NCI-H1694 (cell line): ENCODE measurements around the gene AGFG2.
A peak's percentile ranks its signal among the peaks of the same experiment; 100 is the strongest.
"Not testable (repeated sequence)": the region's sequence is repeated elsewhere in the genome, so short reads cannot be mapped to it uniquely, and the experiment has no call there.

Experiments used
- DNase-seq: peaks from one replicate; lab custom pipeline; 2025; lab: John Stamatoyannopoulos, UW

Gene AGFG2

GRCh38 chr7:100538654-100539435 lies at the start of gene AGFG2:
Gene AGFG2, plus strand, starts transcription at chr7:100539203. Its CDS starts 144 bp downstream, at chr7:100539347.
- peak; percentile 99 for DNase-seq

- peak; percentile 98 for DNase-seq
Observed at GRCh38 chr7:100489824-100490223, 49.2 kb upstream of the AGFG2 start.

- no peak for DNase-seq
Observed at GRCh38 chr7:100490483-100491191, 48.4 kb upstream of the AGFG2 start.

GRCh38 chr7:100491192-100491578 lies 47.8 kb upstream of the AGFG2 start:
- DNase-seq: no peak

GRCh38 chr7:100492738-100493475 lies 46.1 kb upstream of the AGFG2 start:
- DNase-seq: no peak

GRCh38 chr7:100493476-100494264 lies 45.3 kb upstream of the AGFG2 start:
- DNase-seq: no peak

GRCh38 chr7:100496509-100496908 lies 42.5 kb upstream of the AGFG2 start:
- DNase-seq: no peak

- not testable (repeated sequence) for DNase-seq
Observed at GRCh38 chr7:100500743-100501142, 38.3 kb upstream of the AGFG2 start.

- DNase-seq: not testable (repeated sequence)
Observed at GRCh38 chr7:100504031-100504430, 35.0 kb upstream of the AGFG2 start.

GRCh38 chr7:100504887-100505611 lies 34.0 kb upstream of the AGFG2 start:
- no peak for DNase-seq

GRCh38 chr7:100506356-100506923 lies 32.6 kb upstream of the AGFG2 start:
- DNase-seq: no peak

GRCh38 chr7:100509231-100509630 lies 29.8 kb upstream of the AGFG2 start:
- DNase-seq: peak; percentile 98

- no peak for DNase-seq
Observed at GRCh38 chr7:100510437-100511239, 28.4 kb upstream of the AGFG2 start.

GRCh38 chr7:100513212-100513810 lies 25.7 kb upstream of the AGFG2 start:
- DNase-seq: no peak

GRCh38 chr7:100515072-100515532 lies 23.9 kb upstream of the AGFG2 start:
- no peak for DNase-seq

GRCh38 chr7:100516135-100516812 lies 22.7 kb upstream of the AGFG2 start:
- no peak for DNase-seq

- DNase-seq: no peak
Observed at GRCh38 chr7:100517305-100517704, 21.7 kb upstream of the AGFG2 start.

- no peak for DNase-seq
Observed at GRCh38 chr7:100519580-100519979, 19.4 kb upstream of the AGFG2 start.

GRCh38 chr7:100520138-100520537 lies 18.9 kb upstream of the AGFG2 start:
- DNase-seq: no peak
